Forelimb muscle (tissue), 1 donor: ENCODE data around the gene ANK2. TPM values are rescaled to one million over a fixed set of nuclear protein-coding genes. Genes with fewer than 3 reads are reported as not detected.
"Not testable (repeated sequence)": the region's sequence is repeated elsewhere in the genome, so short reads cannot be mapped to it uniquely, and the experiment has no call there.

Experiments used
- DNase-seq: peaks from one replicate; pipeline ENCODE4 v3.0.0-alpha.2; 2013; ENCODE audit warnings: low read depth
- polyA plus RNA-seq: library from polyadenylated mRNA; unstranded; fragments of 120-200 nt; gene quantifications from one replicate; pipeline ENCODE4 v1.2.1, GENCODE V29; 2013; ENCODE audit not compliant: insufficient read length

Gene ANK2
- polyA plus RNA-seq, 1 donor = 268 TPM

- DNase-seq = no peak
These were observed 104.2 kb downstream of the ANK2 start for GRCh38 chr4:113153529-113154101.

- DNase-seq = no peak
These were observed 104.8 kb downstream of the ANK2 start for GRCh38 chr4:113154281-113154680.

- no peak for DNase-seq
These were observed 107.8 kb downstream of the ANK2 start for GRCh38 chr4:113157086-113157857.

- no peak for DNase-seq
These were observed 110.6 kb downstream of the ANK2 start for GRCh38 chr4:113159942-113160545.

GRCh38 chr4:113160548-113160947 lies 111.1 kb downstream of the ANK2 start:
- no peak for DNase-seq

- no peak for DNase-seq
These were observed 112.6 kb downstream of the ANK2 start for GRCh38 chr4:113162089-113162488.

- no peak for DNase-seq
These were observed 119.9 kb downstream of the ANK2 start for GRCh38 chr4:113169368-113169767.

- no peak for DNase-seq
These were observed 120.8 kb downstream of the ANK2 start for GRCh38 chr4:113170115-113170804.

- no peak for DNase-seq
These were observed 121.5 kb downstream of the ANK2 start for GRCh38 chr4:113170805-113171468.

- no peak for DNase-seq
These were observed 123.8 kb downstream of the ANK2 start for GRCh38 chr4:113173126-113173792.

GRCh38 chr4:113173793-113174264 lies 124.4 kb downstream of the ANK2 start:
- DNase-seq = no peak

GRCh38 chr4:113179091-113179490 lies 129.6 kb downstream of the ANK2 start:
- DNase-seq = no peak

GRCh38 chr4:113179996-113180395 lies 130.5 kb downstream of the ANK2 start:
- DNase-seq = no peak

- no peak for DNase-seq
These were observed 132.0 kb downstream of the ANK2 start for GRCh38 chr4:113181289-113182007.

- DNase-seq = no peak
These were observed 133.7 kb downstream of the ANK2 start for GRCh38 chr4:113183032-113183605.

- not testable (repeated sequence) for DNase-seq
These were observed 136.8 kb downstream of the ANK2 start for GRCh38 chr4:113186220-113186619.

GRCh38 chr4:113186913-113187312 lies 137.5 kb downstream of the ANK2 start:
- no peak for DNase-seq

GRCh38 chr4:113187358-113187757 lies 137.9 kb downstream of the ANK2 start:
- DNase-seq = no peak

- DNase-seq = no peak
These were observed 140.1 kb downstream of the ANK2 start for GRCh38 chr4:113189546-113189945.

GRCh38 chr4:113209153-113209552 lies 159.7 kb downstream of the ANK2 start:
- DNase-seq = no peak
